ENCODE measurements around the gene AOPEP.

- TF ChIP-seq POLR2A (IDR thresholded peaks at IDR 0.05) (no peak), POLR2AphosphoS5 (IDR thresholded peaks at IDR 0.05) (no peak), CTCF (IDR thresholded peaks at IDR 0.05) (no peak), EP300 (IDR thresholded peaks at IDR 0.05) (no peak)
Measured at GRCh38 chr9:94948567-94949235, 222.2 kb downstream of the AOPEP start.

Data from gastroesophageal sphincter (tissue), 3 donors.